HepG2 (cell line): ENCODE measurements around the gene JMJD7.

Source experiments
- ATF7 ChIP-seq, 2 experiments: fragments of 450-650 bp in 1 of 2; sonication (generic) in 1 of 2; formaldehyde crosslinking in 1 of 2; IDR thresholded peaks; 2 replicates each; pipeline versions ENCODE4 v1.4.0 to v1.6.1; 2016 to 2020; ENCODE audit warnings: antibody characterized with exemption in 1 of 2, mild to moderate bottlenecking in 1 of 2, missing genetic modification reagents in 1 of 2
- BRD4 ChIP-seq: sonication (generic); formaldehyde crosslinking; IDR thresholded peaks from 2 replicates; pipeline ENCODE4 v1.4.0; 2020; ENCODE audit warnings: missing genetic modification reagents
- CTCF ChIP-seq: sonication (generic); formaldehyde crosslinking; IDR thresholded peaks from 2 replicates; pipeline ENCODE4 v1.5.0; 2020; ENCODE audit warnings: mild to moderate bottlenecking, missing genetic modification reagents, moderate library complexity
- EP300 ChIP-seq, 3 experiments: sonication (generic) in 1 of 3; formaldehyde crosslinking in 1 of 3; IDR thresholded peaks; 2 replicates each; pipeline versions ENCODE4 v1.5.1 to v1.6.1; 2011 to 2020; ENCODE audit warnings: low read depth in 2 of 3, low read length in 2 of 3, borderline replicate concordance in 1 of 3, improper control_type of control experiment in 1 of 3, mild to moderate bottlenecking in 1 of 3, missing genetic modification reagents in 1 of 3, moderate library complexity in 1 of 3
- FOXP1 ChIP-seq, 2 experiments: fragments of 450-650 bp in 1 of 2; IDR thresholded peaks; 2 replicates each; pipeline ENCODE4 v1.6.1; 2017 to 2018; ENCODE audit warnings: antibody characterized with exemption in 1 of 2
- IRF2 ChIP-seq: IDR thresholded peaks from 2 replicates; pipeline ENCODE4 v1.6.1; 2018; ENCODE audit warnings: missing genetic modification reagents, missing compliant biosample characterization
- JDP2 ChIP-seq: sonication (generic); formaldehyde crosslinking; IDR thresholded peaks from 2 replicates; pipeline ENCODE4 v1.8.1; 2022; ENCODE audit warnings: missing genetic modification reagents, borderline replicate concordance
- PAXIP1 ChIP-seq: sonication (generic); formaldehyde crosslinking; conservative IDR thresholded peaks from 2 replicates; pipeline ENCODE4 v1.4.0; 2020; ENCODE audit warnings: mild to moderate bottlenecking, missing genetic modification reagents, moderate library complexity
- REST ChIP-seq, 2 experiments: IDR thresholded peaks; 2 replicates each; pipeline ENCODE4 v1.6.1; 2011 to 2012; ENCODE audit warnings: low read length in 2 of 2, borderline replicate concordance in 1 of 2, low read depth in 1 of 2, mild to moderate bottlenecking in 1 of 2, moderate library complexity in 1 of 2
- SIN3B ChIP-seq: fragments of 150-350 bp; IDR thresholded peaks from 2 replicates; pipeline ENCODE4 v1.6.1; 2014; ENCODE audit warnings: low read length
- TARDBP ChIP-seq: sonication (generic); formaldehyde crosslinking; IDR thresholded peaks from 2 replicates; pipeline ENCODE4 v1.8.0; 2022; ENCODE audit warnings: mild to moderate bottlenecking, missing genetic modification reagents
- TCF7 ChIP-seq: sonication (generic); IDR thresholded peaks from 2 replicates; pipeline ENCODE4 v1.6.1; 2016; ENCODE audit warnings: antibody characterized with exemption, low read depth
- TCF7L2 ChIP-seq: IDR thresholded peaks from 2 replicates; pipeline ENCODE4 v1.6.1; 2011; ENCODE audit warnings: mild to moderate bottlenecking, low read depth, low read length, moderate library complexity
- YY1 ChIP-seq: IDR thresholded peaks from 2 replicates; pipeline ENCODE4 v1.6.1; 2011; ENCODE audit warnings: low read length, low read depth, moderate library complexity, mild to moderate bottlenecking; ENCODE audit not compliant: insufficient read depth, insufficient replicate concordance

DNA sequence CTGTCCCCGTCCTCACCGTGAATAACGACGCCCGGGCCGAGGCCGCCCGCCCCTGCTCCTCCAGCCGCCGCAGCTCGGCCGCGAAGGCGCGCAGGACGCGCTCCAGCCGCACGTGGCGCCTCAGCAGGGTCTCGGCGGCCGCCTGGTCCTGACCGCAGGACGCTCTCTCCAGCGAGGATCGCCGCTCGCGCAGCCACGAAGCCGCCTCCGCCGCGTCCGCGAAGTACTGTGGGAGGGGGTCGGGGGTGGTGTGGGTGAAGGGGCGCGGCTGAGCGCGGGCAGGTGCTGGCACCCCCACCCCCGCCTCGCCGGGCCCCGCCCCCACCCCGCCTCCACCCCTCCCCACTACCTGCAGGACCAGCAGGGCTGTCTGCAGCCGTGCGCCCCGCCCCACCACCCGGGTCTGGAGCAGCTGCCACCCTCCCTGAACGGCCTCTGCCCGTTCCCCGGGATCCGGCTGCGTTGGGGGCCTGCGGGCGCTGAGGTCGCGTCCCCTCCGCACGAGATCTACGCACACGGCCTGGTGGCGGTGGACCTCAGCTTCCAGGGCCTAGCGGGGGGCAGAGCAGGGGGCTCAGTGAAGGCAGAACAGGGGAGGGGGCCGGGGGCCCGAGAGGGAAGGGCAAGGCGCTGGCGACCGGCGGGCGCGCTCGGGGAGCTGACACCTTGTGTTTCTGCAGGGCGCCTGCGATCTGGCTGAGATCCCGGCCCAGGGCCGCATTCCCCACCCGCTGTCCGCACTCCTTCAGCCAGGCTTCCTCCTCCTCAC, 54.2 kb downstream of the JMJD7 start:
- TF ChIP-seq CTCF (CRISPR knock-in tag) (no peak), TCF7 (no peak), ATF7 (IDR thresholded peaks at IDR 0.05) (no peak), ATF7 (CRISPR knock-in tag; IDR thresholded peaks at IDR 0.05) (no peak), TARDBP (no peak), SIN3B (no peak), BRD4 (no peak), IRF2 (CRISPR knock-in tag) (no peak), REST (IDR thresholded peaks at IDR 0.05; ENCODE audit: borderline replicate concordance in 1 of 2, low read depth in 1 of 2, low read length in 2 of 2) (no peak), JDP2 (CRISPR knock-in tag) (no peak), FOXP1 (IDR thresholded peaks at IDR 0.05) (no peak), FOXP1 (CRISPR knock-in tag; IDR thresholded peaks at IDR 0.05) (no peak), TCF7L2 (no peak), EP300 (IDR thresholded peaks at IDR 0.05; ENCODE audit: low read depth in 2 of 2, low read length in 2 of 2) (no peak), EP300 (CRISPR knock-in tag; IDR thresholded peaks at IDR 0.05; ENCODE audit: borderline replicate concordance) (no peak), PAXIP1 (CRISPR knock-in tag) (no peak), YY1 (no peak)
